Globus pallidus (tissue), 1 donor: Measurements from ENCODE around the gene LTC4S.

Source experiments
- DNase-seq: peaks from one replicate; pipeline ENCODE4 v3.0.0-alpha.2; 2015; ENCODE audit warnings: low spot score

LTC4S gene

GRCh38 chr5:179812135-179812825 is 18.5 kb downstream of the LTC4S start:
- DNase-seq: no peak

GRCh38 chr5:179812997-179813607 is 19.3 kb downstream of the LTC4S start:
- DNase-seq: no peak

GRCh38 chr5:179814090-179814489 is 20.3 kb downstream of the LTC4S start:
- DNase-seq: no peak

DNA sequence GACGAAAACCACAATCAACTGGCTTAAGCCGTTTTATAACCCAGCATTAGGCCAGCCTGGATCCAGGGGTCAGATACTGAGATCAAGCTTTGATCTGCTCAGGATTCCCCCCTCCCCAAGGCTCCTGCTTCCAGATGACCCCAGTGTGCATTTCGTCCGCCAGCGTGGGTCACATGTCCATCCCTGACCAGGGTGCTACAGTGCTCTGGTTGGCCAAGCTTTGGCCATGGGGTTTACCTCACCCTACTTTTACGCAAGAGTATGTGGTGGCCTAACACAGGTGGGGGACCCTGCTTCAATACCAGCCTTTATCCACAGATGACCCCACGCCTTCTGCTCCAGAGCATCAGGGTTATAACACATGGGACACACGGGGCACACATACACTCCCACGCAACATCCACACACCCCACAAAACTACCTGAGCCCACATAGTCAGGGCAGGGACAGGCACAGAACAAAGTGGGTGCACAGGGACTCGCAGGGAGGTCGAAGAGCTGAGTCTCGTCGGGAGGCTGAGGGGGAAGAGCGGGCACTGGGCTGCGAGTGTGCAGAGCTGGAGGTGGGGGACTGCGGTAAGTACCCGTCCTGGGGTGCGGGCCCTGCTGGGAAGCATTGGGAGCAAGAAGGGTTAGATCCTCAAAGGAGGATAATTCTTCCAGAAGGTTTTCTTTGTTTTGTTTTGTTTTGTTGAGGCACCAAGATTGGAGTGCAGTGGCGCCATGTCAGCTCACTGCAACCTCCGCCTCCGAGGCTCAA is 21.9 kb downstream of the LTC4S start:
- no peak for DNase-seq

DNA sequence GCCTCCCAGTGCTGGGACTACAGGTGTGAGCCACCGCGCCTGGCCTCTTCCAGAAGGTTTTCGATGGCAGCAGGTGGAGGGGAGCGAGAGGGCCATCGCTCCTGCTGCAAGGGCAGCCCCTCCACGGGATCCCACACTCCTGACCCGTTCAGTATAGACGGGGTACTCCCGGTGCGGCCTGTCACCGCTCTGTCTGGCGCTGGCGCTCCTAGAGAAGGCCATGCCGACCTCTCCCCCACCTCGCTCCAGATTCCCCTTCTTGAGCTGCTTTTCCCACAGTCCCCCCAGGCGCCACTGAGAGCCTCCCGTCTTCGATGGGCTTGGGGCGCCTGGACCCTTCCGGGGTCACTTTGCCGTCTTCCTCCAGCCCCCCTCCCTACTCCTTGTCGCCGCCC is 22.6 kb downstream of the LTC4S start:
- no peak for DNase-seq

DNA sequence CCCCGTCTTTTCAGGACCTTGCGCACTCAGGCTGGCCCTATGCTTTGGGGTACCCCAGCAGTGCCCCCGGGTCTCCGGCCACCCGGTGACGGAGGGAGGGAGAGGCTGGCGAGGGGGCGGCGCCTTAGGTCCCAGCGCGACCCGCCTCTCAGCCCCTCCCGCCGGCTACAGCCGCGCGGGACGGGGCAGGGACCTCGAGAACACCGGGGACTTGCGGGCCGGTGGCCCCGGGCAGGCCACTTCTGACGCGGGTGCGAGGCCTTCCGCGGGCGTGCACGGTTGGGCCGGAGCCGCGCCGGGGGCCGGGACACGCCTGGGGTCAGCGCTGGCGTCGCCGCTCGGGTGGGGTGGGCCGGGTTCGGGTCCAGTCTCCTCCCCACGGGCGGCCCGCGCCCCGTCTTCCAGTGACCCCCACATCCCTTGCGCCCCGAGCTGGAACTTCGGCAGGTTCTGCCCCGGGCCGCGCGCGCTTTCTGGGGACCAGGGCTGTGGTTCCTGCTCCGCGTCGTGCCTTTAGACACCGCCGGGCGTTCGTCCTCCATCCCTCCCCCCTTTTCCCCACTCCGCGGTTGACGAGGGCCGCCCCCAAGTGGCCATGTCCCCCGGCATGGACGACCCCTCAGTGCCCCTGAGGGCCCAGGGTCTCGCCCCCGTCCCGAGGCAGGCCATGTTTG is 23.1 kb downstream of the LTC4S start:
- no peak for DNase-seq

DNA sequence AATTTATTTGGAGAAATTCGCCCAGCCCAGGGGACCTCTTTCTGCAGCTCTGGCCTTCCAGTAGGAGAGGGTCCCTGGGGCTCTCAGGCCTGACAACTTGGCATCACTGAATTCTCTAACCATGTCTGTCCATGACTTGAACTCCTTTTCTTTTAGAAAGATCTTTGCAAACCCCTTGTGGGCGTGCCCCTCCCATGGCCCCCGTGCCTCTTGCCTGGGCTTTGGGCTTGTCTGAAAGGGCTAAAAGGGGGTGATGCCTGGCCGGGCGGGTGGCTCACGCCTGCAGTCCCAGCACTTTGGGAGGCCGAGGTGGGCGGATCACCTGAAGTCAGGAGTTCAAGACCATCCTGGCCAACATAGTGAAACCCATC is 23.7 kb downstream of the LTC4S start:
- DNase-seq: no peak

DNA sequence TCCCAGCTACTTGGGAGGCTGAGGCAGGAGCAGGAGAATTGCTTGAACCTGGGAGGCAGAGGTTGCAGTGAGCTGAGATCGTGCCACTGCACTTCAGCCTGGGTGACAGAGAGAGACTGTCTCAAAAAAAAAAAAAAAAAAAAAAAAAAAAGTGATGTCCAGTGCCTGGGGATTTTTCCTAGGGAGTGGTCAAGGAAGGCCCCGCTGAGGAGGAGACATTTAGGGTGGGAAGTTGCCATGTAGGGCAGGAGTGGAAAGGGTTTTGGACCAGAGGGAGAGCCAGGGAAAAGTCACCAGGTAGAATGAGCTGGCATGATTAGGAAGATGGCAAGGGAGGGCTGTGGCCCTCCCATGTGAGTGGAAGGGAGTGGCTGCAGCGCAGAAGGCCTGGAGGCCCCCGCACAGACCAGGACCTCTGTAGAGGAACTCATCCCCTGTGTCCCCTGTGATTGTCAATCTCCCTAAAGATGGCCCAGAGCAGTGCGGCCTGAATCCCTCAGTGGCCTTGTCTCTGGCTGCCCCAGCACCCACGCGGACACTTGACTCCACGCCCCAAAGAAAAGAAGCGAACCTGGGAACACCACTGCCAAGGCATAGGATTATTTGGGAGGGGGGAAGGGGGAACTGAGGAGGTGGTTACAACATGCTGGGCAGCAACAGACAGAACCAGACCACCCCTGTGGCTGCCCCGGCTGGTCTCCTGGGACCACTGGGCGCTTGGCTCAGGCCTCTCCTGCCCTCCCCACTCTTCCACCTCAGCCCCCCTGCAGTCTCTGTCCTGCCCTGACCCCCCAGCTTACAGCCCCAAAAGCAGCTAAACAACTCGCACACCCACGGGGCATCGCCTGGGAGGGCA is 24.3 kb downstream of the LTC4S start:
- DNase-seq: peak; percentile 40

GRCh38 chr5:179818746-179819295 is 25.0 kb downstream of the LTC4S start:
- DNase-seq: peak; percentile 95

DNA sequence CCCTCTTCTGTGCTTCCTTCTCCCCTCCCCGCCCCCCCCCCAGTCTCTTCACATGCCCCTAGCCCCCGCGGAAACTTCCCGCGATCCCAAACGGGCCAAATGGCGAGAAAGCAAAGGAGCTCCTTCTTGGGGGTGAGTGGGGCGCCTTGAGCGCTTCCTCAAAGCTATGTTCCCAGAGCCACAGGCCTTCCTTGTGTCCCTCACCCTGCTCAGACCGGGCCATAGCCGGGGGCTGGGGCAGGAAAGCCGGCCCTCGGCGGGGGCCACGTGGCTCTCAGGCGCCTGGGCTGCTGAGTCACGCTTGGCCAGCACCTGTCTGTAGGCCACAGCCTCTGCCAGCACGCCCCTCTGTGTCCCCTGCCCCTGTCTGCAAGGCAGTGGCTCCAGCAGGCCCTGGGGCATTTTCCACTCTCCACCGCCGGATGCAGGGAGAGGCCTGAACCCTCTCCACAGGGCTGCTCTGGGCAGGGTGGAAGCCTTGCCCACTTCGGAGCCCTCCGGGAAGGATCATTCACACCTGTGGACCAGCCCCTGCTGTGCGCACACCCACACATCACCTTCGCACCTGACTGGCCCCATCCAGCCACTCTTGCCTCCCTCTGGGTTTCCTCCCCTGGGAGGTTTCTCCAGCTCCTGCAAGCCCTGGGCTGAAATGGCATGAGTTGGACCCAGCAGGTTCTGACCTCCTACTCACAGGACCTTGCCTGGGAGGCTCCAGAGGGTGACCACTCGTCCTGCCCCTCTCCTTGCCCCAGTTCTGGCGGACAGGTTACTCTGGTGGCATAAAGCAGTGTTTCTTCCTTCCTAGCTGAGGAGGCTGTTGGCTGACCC is 25.7 kb downstream of the LTC4S start:
- peak; percentile 75 for DNase-seq

GRCh38 chr5:179820127-179820482 is 26.3 kb downstream of the LTC4S start:
- DNase-seq: no peak

GRCh38 chr5:179820483-179821297 is 26.9 kb downstream of the LTC4S start, which contains the start of gene SQSTM1:
TSS of gene SQSTM1 (plus strand) at chr5:179820905. CDS start at chr5:179820937, 32 bp downstream.
- DNase-seq: peak; percentile 85

GRCh38 chr5:179821298-179822058 is 27.7 kb downstream of the LTC4S start:
- DNase-seq: peak; percentile 93

DNA sequence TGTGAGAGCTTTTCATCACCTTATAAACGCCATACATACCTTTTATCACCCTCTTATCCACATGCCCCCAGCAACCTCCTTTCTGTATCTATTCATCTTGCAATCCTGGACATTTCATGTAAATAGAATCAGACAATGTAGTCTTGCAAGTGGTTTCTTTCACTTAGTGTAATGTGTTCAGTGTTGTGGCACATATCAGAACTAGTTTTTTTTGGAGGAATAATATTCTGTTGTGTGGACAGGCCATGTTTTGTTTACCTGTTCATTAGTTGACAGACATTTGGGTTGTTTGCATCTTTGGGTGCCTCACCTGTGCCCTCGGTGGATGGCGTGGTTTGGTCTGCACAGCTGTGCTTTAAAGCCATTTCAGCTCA is 28.3 kb downstream of the LTC4S start:
- no peak for DNase-seq

GRCh38 chr5:179822444-179822990 is 28.7 kb downstream of the LTC4S start:
- DNase-seq: no peak

GRCh38 chr5:179823937-179824744 is 30.4 kb downstream of the LTC4S start:
- DNase-seq: no peak

- DNase-seq: no peak
These were observed 30.9 kb downstream of the LTC4S start for GRCh38 chr5:179824745-179825112.
